ENCODE measurements around the gene BRME1. TPM values are rescaled to one million over a fixed set of nuclear protein-coding genes. Genes with fewer than 3 reads are reported as not detected.

The BRME1 gene
- total RNA-seq, 1 donor from 2014 or later = 0.68 TPM

- Histone ChIP-seq H3K36me3 (ENCODE audit: insufficient read depth, low read length) (no peaks in the 10 kb centered on the region), H3K79me2 (ENCODE audit: insufficient read depth, low read length) (no peaks in the 10 kb centered on the region), H3K27ac (ENCODE audit: low read depth, low read length) (no peak overlapping the region), H3K4me1 (ENCODE audit: insufficient read depth, low read length) (peaks cover 6% of the 10 kb centered on the region), H4K20me1 (ENCODE audit: insufficient read depth, low read length) (no peaks in the 10 kb centered on the region), H3K27me3 (ENCODE audit: insufficient read depth, low read length) (peaks cover 2% of the 10 kb centered on the region), H3K9ac (ENCODE audit: low read length) (no peak overlapping the region), H2AFZ (ENCODE audit: low read depth, low read length) (no peak overlapping the region), H3K4me2 (ENCODE audit: low read length) (no peak overlapping the region), H3K4me3 (ENCODE audit: insufficient read depth, low read depth, low read length) (no peak overlapping the region), H3K9me3 (ENCODE audit: insufficient read depth, low read depth, low read length) (no peaks in the 10 kb centered on the region)
- TF ChIP-seq CTCF (IDR thresholded peaks at IDR 0.05; ENCODE audit: insufficient read depth, low read depth, low read length) (no peak), EZH2 (IDR thresholded peaks at IDR 0.05; ENCODE audit: insufficient read depth, low read length) (no peak)
- Mint-ChIP-seq H3K27me3 (ENCODE audit: low read depth, unreplicated experiment) (peaks cover 11% of the 10 kb centered on the region), H3K36me3 (ENCODE audit: low read depth, unreplicated experiment) (peaks cover 1% of the 10 kb centered on the region), H3K4me1 (ENCODE audit: low read depth, unreplicated experiment) (peaks cover 3% of the 10 kb centered on the region), H3K9me3 (ENCODE audit: unreplicated experiment) (no peaks in the 10 kb centered on the region), H3K4me3 (ENCODE audit: unreplicated experiment) (no peak overlapping the region), H3K27ac (ENCODE audit: unreplicated experiment) (no peak overlapping the region)
- no peak for DNase-seq (ENCODE audit: low read depth)
- no peak for FAIRE-seq
Observed at GRCh38 chr19:13887018-13887436, 18.9 kb downstream of the BRME1 start.

GRCh38 chr19:13885826-13886365 lies 20.0 kb downstream of the BRME1 start:
- H3K4me2 ChIP-seq (ENCODE audit: low read length) = no peak overlapping the region
- H3K4me1 ChIP-seq (ENCODE audit: insufficient read depth, low read length) = peaks cover 17% of the 10 kb centered on the region
- H3K4me1 Mint-ChIP-seq (ENCODE audit: low read depth, unreplicated experiment) = peaks cover 11% of the 10 kb centered on the region
- H4K20me1 ChIP-seq (ENCODE audit: insufficient read depth, low read length) = no peaks in the 10 kb centered on the region
- no peak overlapping the region for H2AFZ ChIP-seq (ENCODE audit: low read depth, low read length)
- H3K36me3 ChIP-seq (ENCODE audit: insufficient read depth, low read length) = no peaks in the 10 kb centered on the region
- H3K4me3 ChIP-seq (ENCODE audit: insufficient read depth, low read depth, low read length) = no peak overlapping the region
- H3K9me3 Mint-ChIP-seq (ENCODE audit: unreplicated experiment) = no peaks in the 10 kb centered on the region
- no peak overlapping the region for H3K27ac ChIP-seq (ENCODE audit: low read depth, low read length)
- H3K9ac ChIP-seq (ENCODE audit: low read length) = no peak overlapping the region
- H3K27ac Mint-ChIP-seq (ENCODE audit: unreplicated experiment) = no peak overlapping the region
- FAIRE-seq (no peak), DNase-seq (ENCODE audit: low read depth) (no peak)
- TF ChIP-seq EZH2 (IDR thresholded peaks at IDR 0.05; ENCODE audit: insufficient read depth, low read length) (no peak), CTCF (IDR thresholded peaks at IDR 0.05; ENCODE audit: insufficient read depth, low read depth, low read length) (no peak)
- no peaks in the 10 kb centered on the region for H3K79me2 ChIP-seq (ENCODE audit: insufficient read depth, low read length)
- H3K9me3 ChIP-seq (ENCODE audit: insufficient read depth, low read depth, low read length) = no peaks in the 10 kb centered on the region
- no peak overlapping the region for H3K4me3 Mint-ChIP-seq (ENCODE audit: unreplicated experiment)
- peaks cover 2% of the 10 kb centered on the region for H3K27me3 ChIP-seq (ENCODE audit: insufficient read depth, low read length)
- peaks cover 1% of the 10 kb centered on the region for H3K36me3 Mint-ChIP-seq (ENCODE audit: low read depth, unreplicated experiment)
- peaks cover 11% of the 10 kb centered on the region for H3K27me3 Mint-ChIP-seq (ENCODE audit: low read depth, unreplicated experiment)

GRCh38 chr19:13884726-13885591 lies 21.0 kb downstream of the BRME1 start:
- Histone ChIP-seq H3K36me3 (ENCODE audit: insufficient read depth, low read length) (no peaks in the 10 kb centered on the region), H3K4me3 (ENCODE audit: insufficient read depth, low read depth, low read length) (no peak overlapping the region), H3K4me1 (ENCODE audit: insufficient read depth, low read length) (peaks cover 24% of the 10 kb centered on the region), H3K27me3 (ENCODE audit: insufficient read depth, low read length) (peaks cover 2% of the 10 kb centered on the region), H3K4me2 (ENCODE audit: low read length) (no peak overlapping the region), H4K20me1 (ENCODE audit: insufficient read depth, low read length) (no peaks in the 10 kb centered on the region), H3K9me3 (ENCODE audit: insufficient read depth, low read depth, low read length) (no peaks in the 10 kb centered on the region), H2AFZ (ENCODE audit: low read depth, low read length) (no peak overlapping the region), H3K27ac (ENCODE audit: low read depth, low read length) (no peak overlapping the region), H3K79me2 (ENCODE audit: insufficient read depth, low read length) (no peaks in the 10 kb centered on the region), H3K9ac (ENCODE audit: low read length) (no peak overlapping the region)
- H3K36me3 Mint-ChIP-seq (ENCODE audit: low read depth, unreplicated experiment) = no peaks in the 10 kb centered on the region
- H3K4me3 Mint-ChIP-seq (ENCODE audit: unreplicated experiment) = no peak overlapping the region
- TF ChIP-seq CTCF (IDR thresholded peaks at IDR 0.05; ENCODE audit: insufficient read depth, low read depth, low read length) = no peak
- TF ChIP-seq EZH2 (IDR thresholded peaks at IDR 0.05; ENCODE audit: insufficient read depth, low read length) = no peak
- no peak overlapping the region for H3K27ac Mint-ChIP-seq (ENCODE audit: unreplicated experiment)
- no peak for DNase-seq (ENCODE audit: low read depth)
- no peaks in the 10 kb centered on the region for H3K9me3 Mint-ChIP-seq (ENCODE audit: unreplicated experiment)
- H3K27me3 Mint-ChIP-seq (ENCODE audit: low read depth, unreplicated experiment) = peaks cover 7% of the 10 kb centered on the region
- H3K4me1 Mint-ChIP-seq (ENCODE audit: low read depth, unreplicated experiment) = peaks cover 16% of the 10 kb centered on the region
- no peak for FAIRE-seq
